Bronchus fibroblast of lung (primary cell): ENCODE data around the gene KLB. TPM values are rescaled to one million over a fixed set of nuclear protein-coding genes. Genes with fewer than 3 reads are reported as not detected.

ENCODE experiments used
- total RNA-seq: library from RNA; depleted of rRNA; stranded (reverse); fragments of >200 nt; gene quantifications from 2 replicates; pipeline ENCODE4 v1.2.3, GENCODE V29; 2015

The KLB gene
- total RNA-seq = not detected in 2 replicates

GRCh38 chr4:39406763-39407583, at the start of gene KLB:
Gene KLB, plus strand, starts transcription at chr4:39406930. Its CDS starts 20 bp downstream, at chr4:39406950.

GRCh38 chr4:39365830-39366771, 40.6 kb upstream of the KLB start, which contains the start of gene RFC1:
Gene RFC1, minus strand, starts transcription at chr4:39366362. Its CDS starts 121 bp downstream, at chr4:39366241.

GRCh38 chr4:39458505-39459300, 52.0 kb downstream of the KLB start, which contains the start of the genes LIAS and RPL9:
Gene LIAS, plus strand, starts transcription at chr4:39459056. Its CDS starts 62 bp downstream, at chr4:39459118.
Gene RPL9, minus strand, starts transcription at chr4:39458922. Its CDS starts 483 bp downstream, at chr4:39458439.

Other genes starting within 250 kb of the KLB start
- gene WDR19, start 224.4 kb upstream of the KLB start, total RNA-seq = 11.3 and 11.6 TPM in 2 replicates
- gene RFC1, start 40.6 kb upstream of the KLB start, total RNA-seq = 25.1 and 31.4 TPM in 2 replicates
- 3,865 and 4,772 TPM in 2 replicates for gene RPL9, start 52.0 kb downstream of the KLB start, total RNA-seq
- 5.5 and 7.4 TPM in 2 replicates for gene LIAS, start 52.1 kb downstream of the KLB start, total RNA-seq
- 94.7 and 96.3 TPM in 2 replicates for gene UGDH, start 120.5 kb downstream of the KLB start, total RNA-seq
- 8.9 and 9.2 TPM in 2 replicates for gene SMIM14, start 231.9 kb downstream of the KLB start, total RNA-seq